Tibial nerve (tissue), 3 donors: ENCODE measurements around the gene MMP1.

Experiments
- POLR2A ChIP-seq, 2 donors: fragments of 450-650 bp; IDR thresholded peaks; one replicate each; pipeline ENCODE4 v1.6.1; 2017; ENCODE audit warnings: antibody characterized with exemption in 2 of 2, mild to moderate bottlenecking in 2 of 2, moderate library complexity in 2 of 2
- TF ChIP-seq, protein P1 (sequence below), 5 experiments: fragments of 200-600 bp in 3 of 5; fragments of 450-650 bp in 2 of 5; sonication (generic) in 3 of 5; IDR thresholded peaks; one replicate each; pipeline ENCODE4 v1.5.1; 2016 to 2019; ENCODE audit warnings: antibody characterized with exemption in 5 of 5, mild to moderate bottlenecking in 3 of 5, moderate library complexity in 2 of 5

DNA sequence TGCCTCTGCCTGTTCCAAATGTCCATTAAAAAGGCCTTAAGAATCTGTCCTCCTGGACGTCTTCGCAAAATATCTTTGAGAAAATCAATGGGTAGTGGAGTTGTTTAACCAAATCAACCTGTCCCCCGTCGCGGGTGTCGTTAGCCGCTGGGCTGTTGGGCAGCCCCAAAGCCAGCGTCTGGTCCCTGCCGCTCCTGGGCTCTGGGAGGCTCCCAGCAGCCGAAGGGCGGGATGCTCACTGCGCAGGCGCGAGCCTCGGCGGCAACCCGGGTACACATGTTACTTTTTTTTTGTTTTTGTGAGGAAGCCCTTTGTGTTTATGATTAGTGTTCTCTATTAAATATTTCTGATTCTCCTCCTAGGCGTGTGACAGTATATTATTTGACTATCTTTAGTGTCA lies 30.2 kb downstream of the MMP1 start:
- no peak for TF ChIP-seq POLR2A (IDR thresholded peaks at IDR 0.05)
- TF ChIP-seq, protein P1, sequence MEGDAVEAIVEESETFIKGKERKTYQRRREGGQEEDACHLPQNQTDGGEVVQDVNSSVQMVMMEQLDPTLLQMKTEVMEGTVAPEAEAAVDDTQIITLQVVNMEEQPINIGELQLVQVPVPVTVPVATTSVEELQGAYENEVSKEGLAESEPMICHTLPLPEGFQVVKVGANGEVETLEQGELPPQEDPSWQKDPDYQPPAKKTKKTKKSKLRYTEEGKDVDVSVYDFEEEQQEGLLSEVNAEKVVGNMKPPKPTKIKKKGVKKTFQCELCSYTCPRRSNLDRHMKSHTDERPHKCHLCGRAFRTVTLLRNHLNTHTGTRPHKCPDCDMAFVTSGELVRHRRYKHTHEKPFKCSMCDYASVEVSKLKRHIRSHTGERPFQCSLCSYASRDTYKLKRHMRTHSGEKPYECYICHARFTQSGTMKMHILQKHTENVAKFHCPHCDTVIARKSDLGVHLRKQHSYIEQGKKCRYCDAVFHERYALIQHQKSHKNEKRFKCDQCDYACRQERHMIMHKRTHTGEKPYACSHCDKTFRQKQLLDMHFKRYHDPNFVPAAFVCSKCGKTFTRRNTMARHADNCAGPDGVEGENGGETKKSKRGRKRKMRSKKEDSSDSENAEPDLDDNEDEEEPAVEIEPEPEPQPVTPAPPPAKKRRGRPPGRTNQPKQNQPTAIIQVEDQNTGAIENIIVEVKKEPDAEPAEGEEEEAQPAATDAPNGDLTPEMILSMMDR (IDR thresholded peaks at IDR 0.05) = no peak
